SH-SY5Y (cell line): ENCODE data around the gene RHBDD1.

Experiments used
- GATA2 ChIP-seq: IDR thresholded peaks from 2 replicates; pipeline ENCODE4 v1.6.1; 2011; ENCODE audit warnings: mild to moderate bottlenecking, low read depth, low read length
- GATA3 ChIP-seq: IDR thresholded peaks from 2 replicates; pipeline ENCODE4 v1.6.1; 2011; ENCODE audit warnings: low read depth, mild to moderate bottlenecking, low read length, moderate library complexity

DNA sequence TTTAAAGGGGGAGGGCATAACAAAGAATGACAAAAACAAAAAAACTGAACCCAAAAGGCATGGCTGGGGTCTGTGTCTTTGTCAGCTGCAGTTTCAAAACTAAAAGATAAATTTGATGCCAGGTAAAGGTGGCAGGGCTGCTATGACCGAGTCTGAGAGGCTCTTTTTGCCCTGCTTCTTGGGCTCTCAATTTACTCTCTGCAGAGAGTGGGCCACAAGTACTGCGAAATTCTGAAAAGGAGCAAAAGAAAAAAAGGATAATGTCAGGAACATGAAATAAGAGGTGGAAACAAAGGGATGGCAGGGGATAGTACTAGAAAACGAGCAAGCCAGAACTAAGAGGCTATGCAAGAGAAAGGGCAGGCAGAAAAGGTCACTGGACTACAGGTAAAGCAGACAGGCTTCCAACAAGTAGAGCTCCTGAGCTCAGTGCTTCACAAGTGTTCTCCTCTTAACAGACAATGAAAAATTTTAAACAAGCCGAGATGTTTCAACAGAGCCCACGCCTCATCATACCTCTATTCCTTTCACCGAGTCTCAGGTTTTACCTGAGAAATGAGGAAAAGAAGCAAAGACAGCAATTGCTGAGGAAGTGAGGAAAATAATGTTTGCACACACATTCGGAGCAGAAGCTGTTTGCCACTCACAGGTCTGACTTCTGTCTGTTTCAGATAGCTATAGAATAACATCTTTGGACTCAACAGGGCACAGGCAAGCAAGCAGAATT lies 43.5 kb upstream of the RHBDD1 start:
- TF ChIP-seq GATA3 (no peak), GATA2 (no peak)
